IMR-90 (cell line): ENCODE data around the gene LONP1.

Experiments used
- CEBPB ChIP-seq: IDR thresholded peaks from 2 replicates; pipeline ENCODE4 v1.6.1; 2012; ENCODE audit warnings: low read depth, low read length, improper control_type of control experiment
- CHD1 ChIP-seq: IDR thresholded peaks from 2 replicates; pipeline ENCODE4 v1.6.1; 2012; ENCODE audit warnings: low read depth, low read length, improper control_type of control experiment
- MAFK ChIP-seq: IDR thresholded peaks from 2 replicates; pipeline ENCODE4 v1.6.1; 2012; ENCODE audit warnings: low read depth, low read length, improper control_type of control experiment
- MAZ ChIP-seq: IDR thresholded peaks from 2 replicates; pipeline ENCODE4 v1.6.1; 2012; ENCODE audit warnings: low read depth, mild to moderate bottlenecking, low read length, improper control_type of control experiment, moderate library complexity, borderline replicate concordance
- MXI1 ChIP-seq: IDR thresholded peaks from 2 replicates; pipeline ENCODE4 v1.6.1; 2012; ENCODE audit warnings: low read depth, mild to moderate bottlenecking, low read length, moderate library complexity, borderline replicate concordance
- POLR2A ChIP-seq: IDR thresholded peaks from 2 replicates; pipeline ENCODE4 v1.6.1; 2012; ENCODE audit warnings: mild to moderate bottlenecking, low read depth, low read length
- RAD21 ChIP-seq: IDR thresholded peaks from 2 replicates; pipeline ENCODE4 v1.6.1; 2012; ENCODE audit warnings: low read length, improper control_type of control experiment
- RCOR1 ChIP-seq: IDR thresholded peaks from 2 replicates; pipeline ENCODE4 v1.6.1; 2012; ENCODE audit warnings: mild to moderate bottlenecking, low read length, improper control_type of control experiment; ENCODE audit not compliant: insufficient replicate concordance
- SMC3 ChIP-seq: fragments of 150-350 bp; IDR thresholded peaks from 2 replicates; pipeline ENCODE4 v1.6.1; 2016; ENCODE audit warnings: low read depth, mild to moderate bottlenecking, antibody characterized with exemption, low read length, moderate library complexity
- TF ChIP-seq, protein P1 (sequence below): conservative IDR thresholded peaks from 2 replicates; pipeline ENCODE4 v1.5.1; 2012; ENCODE audit warnings: mild to moderate bottlenecking, low read depth, low read length, improper control_type of control experiment
- TF ChIP-seq, protein P2 (sequence below): fragments of 150-350 bp; IDR thresholded peaks from 2 replicates; pipeline ENCODE4 v1.6.1; 2017; ENCODE audit warnings: mild to moderate bottlenecking, antibody characterized with exemption, low read length, low read depth

GRCh38 chr19:5645409-5645808 lies 74.5 kb downstream of the LONP1 start:
- no peak for TF ChIP-seq CEBPB
- TF ChIP-seq MAFK, result no peak
- TF ChIP-seq, protein P1, sequence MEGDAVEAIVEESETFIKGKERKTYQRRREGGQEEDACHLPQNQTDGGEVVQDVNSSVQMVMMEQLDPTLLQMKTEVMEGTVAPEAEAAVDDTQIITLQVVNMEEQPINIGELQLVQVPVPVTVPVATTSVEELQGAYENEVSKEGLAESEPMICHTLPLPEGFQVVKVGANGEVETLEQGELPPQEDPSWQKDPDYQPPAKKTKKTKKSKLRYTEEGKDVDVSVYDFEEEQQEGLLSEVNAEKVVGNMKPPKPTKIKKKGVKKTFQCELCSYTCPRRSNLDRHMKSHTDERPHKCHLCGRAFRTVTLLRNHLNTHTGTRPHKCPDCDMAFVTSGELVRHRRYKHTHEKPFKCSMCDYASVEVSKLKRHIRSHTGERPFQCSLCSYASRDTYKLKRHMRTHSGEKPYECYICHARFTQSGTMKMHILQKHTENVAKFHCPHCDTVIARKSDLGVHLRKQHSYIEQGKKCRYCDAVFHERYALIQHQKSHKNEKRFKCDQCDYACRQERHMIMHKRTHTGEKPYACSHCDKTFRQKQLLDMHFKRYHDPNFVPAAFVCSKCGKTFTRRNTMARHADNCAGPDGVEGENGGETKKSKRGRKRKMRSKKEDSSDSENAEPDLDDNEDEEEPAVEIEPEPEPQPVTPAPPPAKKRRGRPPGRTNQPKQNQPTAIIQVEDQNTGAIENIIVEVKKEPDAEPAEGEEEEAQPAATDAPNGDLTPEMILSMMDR, result no peak
- TF ChIP-seq POLR2A, result no peak
- no peak for TF ChIP-seq MAZ
- TF ChIP-seq CHD1, result no peak
- TF ChIP-seq RAD21, result no peak
- TF ChIP-seq, protein P2, sequence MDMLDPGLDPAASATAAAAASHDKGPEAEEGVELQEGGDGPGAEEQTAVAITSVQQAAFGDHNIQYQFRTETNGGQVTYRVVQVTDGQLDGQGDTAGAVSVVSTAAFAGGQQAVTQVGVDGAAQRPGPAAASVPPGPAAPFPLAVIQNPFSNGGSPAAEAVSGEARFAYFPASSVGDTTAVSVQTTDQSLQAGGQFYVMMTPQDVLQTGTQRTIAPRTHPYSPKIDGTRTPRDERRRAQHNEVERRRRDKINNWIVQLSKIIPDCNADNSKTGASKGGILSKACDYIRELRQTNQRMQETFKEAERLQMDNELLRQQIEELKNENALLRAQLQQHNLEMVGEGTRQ, result no peak
- TF ChIP-seq RCOR1, result no peak
- no peak for TF ChIP-seq MXI1
- no peak for TF ChIP-seq SMC3
